ENCODE results near the gene ANKFN1. TPM values are rescaled to one million over a fixed set of nuclear protein-coding genes. Genes with fewer than 3 reads are reported as not detected.

The ANKFN1 gene, protein sequence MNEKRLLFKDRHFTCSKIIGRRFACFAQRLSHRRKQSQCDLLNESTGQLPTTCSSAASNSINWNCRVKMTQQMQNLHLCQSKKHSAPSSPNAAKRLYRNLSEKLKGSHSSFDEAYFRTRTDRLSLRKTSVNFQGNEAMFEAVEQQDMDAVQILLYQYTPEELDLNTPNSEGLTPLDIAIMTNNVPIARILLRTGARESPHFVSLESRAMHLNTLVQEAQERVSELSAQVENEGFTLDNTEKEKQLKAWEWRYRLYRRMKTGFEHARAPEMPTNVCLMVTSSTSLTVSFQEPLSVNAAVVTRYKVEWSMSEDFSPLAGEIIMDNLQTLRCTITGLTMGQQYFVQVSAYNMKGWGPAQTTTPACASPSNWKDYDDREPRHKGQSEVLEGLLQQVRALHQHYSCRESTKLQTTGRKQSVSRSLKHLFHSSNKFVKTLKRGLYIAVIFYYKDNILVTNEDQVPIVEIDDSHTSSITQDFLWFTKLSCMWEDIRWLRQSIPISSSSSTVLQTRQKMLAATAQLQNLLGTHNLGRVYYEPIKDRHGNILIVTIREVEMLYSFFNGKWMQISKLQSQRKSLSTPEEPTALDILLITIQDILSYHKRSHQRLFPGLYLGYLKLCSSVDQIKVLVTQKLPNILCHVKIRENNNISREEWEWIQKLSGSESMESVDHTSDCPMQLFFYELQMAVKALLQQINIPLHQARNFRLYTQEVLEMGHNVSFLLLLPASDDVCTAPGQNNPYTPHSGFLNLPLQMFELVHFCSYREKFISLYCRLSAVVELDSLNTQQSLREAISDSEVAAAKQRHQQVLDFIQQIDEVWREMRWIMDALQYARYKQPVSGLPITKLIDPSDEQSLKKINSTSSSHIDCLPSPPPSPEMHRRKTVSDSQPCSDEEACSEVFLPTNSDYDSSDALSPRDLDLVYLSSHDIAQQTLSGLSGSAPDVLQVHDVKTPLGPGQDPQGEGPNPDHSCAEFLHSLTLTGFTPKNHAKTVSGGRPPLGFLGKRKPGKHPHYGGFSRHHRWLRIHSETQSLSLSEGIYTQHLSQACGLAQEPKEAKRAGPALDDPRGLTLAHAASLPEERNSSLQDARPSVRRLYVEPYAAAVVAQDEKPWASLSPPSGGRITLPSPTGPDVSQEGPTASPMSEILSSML
- total RNA-seq (2014; rRNA removed; shearing (Covaris generic); ENCODE audit: low replicate concordance): 0.10 and 0.46 TPM in 2 replicates

DNA sequence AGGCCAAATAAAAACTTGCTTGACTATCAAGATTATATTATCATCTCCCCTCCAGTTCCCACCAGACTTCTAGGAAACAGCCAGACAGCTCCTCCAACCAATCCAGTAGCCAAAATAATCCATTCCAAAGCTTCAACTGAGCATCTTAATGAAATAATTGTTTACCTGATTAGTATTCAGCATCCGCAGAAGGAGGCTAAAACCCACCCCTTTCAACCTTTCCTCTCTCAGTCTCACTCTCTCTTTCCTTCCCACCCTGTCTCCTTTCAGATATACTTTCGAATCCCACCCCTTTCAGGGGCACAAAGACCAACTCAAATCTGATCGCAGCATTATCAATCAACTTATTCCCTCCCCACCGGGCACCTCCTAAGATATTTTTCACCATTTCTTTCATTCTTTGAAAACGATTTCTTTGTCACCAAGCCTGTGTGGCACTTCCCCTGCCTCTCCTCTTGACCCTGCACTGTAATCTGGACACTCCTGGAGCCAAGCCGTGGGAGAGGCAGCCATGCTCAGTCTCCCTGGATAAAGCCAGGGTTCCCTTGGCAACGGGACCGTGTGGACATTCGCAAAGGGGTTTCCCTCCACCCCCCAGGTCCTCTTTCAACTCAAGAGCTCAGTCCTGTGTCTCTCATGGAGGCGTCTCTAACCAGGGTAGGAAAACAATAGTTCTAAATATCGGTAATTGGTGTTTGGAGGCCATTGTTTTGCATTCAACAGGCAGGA lies at the start of gene ANKFN1:
Gene ANKFN1, plus strand, starts transcription at position 602 of the 729 bp plus-strand sequence. CDS start 59,193 bp downstream, outside the sequence.
- in situ Hi-C loops (cut with HindIII; ENCODE audit: low pct_unique_long_range_greater_than_20kb, low sequenced_read_pairs): no loop called here
- no peak for DNase-seq (ENCODE audit: low read depth)

DNA sequence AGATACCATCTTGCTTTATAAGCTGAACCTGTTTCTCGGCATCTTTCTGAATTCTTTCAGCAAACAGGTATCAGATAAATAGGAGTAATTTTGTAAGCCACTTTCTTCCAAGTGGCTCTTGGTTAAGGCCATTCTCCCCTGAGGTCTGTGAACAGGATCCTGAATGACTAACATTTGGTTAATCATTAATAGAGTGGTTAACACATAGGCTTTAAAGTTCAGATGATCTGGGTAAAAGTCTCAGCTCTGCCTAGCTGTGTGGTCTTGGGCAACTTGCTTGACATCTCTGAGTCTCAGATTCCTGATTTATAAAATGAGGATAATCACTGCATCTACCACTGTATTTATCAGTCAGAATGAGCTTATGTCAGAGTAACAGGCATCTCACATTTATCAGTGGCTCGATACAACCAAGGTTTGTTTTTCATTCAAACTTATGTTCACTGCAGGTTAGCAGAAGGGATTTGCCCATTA lies 44.4 kb upstream of the ANKFN1 start:
- in situ Hi-C loops (cut with HindIII; ENCODE audit: low pct_unique_long_range_greater_than_20kb, low sequenced_read_pairs): no loop called here
- peak; percentile 47 for DNase-seq (ENCODE audit: low read depth)

DNA sequence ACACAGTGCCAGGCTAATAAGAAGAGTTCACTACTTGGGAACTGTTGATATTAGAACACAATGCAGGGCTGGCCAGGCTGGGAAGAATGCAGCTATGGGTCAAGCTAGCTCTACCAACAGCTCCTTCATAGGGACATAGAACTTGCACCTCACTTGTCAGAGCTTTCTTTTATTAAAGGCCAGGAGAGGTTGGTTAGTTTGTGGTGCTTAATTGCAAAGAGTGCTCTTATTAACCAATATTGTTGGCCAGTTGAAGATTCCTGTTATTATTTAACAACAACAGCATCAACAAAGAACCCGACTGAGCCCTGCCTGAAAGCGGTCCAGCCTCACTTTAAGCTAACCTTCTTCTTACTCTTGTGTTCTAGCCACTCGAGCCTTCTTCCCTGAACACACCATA lies 43.4 kb upstream of the ANKFN1 start:
- in situ Hi-C loops (cut with HindIII; ENCODE audit: low pct_unique_long_range_greater_than_20kb, low sequenced_read_pairs): no loop called here
- no peak for DNase-seq (ENCODE audit: low read depth)

DNA sequence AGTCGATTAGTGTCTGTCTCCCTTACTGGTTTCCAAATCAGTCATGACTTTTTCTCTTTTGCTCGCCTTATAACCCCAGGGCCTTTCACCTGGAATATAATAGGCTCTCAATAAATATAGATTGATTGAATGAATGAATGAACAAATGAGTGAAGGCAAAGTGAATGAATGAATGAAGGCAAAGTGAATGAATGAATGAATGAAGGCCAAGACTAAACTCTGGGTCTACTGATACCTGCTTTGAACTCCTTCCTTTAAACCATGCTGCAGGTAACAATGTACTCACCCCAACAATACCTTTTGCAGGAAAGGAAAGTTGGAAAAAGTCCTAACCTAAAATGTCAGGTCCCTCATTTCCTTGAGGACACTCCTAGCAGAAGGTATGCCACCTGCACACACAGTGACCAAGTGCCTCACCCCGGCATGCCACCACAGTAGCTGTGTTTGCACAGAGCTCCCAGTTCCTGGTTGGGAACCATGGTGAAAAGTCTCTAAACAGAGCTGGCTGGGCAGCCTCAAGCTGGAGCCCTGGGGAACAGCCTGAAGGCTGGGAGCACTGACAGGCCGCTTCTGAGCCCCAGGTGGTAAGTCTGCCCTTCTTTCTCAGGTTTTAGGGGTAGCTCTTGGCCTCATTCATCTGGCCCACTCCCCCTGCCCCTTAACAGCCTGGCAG lies 42.7 kb upstream of the ANKFN1 start:
- in situ Hi-C loops (cut with HindIII; ENCODE audit: low pct_unique_long_range_greater_than_20kb, low sequenced_read_pairs): no loop called here

DNA sequence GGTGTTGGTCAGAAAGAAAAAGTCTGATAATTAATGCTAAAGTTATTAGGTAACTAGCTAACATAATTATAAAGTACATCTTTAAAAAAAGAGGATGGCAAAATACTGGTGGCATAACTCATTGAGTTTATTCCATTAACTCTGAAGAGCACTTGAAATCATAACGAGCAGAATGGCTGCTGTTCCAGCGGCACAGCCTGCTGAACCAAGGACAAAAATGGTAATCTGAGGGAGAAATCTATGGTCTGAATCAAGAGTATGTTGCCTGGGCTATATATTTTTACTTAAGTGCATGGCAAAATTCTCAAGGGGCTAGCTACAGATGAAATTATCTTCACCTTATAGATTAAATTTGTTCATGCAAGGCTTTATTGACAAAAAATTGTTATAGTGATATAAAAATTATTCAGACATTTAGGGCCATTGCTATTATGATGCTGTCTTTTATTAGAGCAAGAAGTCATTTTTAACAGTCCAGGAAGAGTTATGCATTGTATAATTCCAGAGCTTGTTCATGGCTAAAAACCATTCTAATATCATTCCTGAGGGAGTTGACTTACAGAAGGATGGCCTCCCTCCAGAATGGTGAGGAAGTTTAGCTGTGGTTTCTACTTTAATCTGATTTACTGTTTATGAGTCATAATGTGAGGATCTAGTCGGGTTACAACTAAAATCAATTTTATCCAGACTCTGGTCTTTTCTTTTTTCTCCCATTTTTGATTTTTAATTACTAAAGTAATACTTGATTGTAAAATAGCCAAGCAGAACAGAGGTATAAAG lies 41.4 kb upstream of the ANKFN1 start:
- DNase-seq (ENCODE audit: low read depth): no peak
- in situ Hi-C loops (cut with HindIII; ENCODE audit: low pct_unique_long_range_greater_than_20kb, low sequenced_read_pairs): no loop called here

More for the DNA sequence above, 42.7 kb upstream of the ANKFN1 start:
- DNase-seq (ENCODE audit: low read depth): no peak

DNA sequence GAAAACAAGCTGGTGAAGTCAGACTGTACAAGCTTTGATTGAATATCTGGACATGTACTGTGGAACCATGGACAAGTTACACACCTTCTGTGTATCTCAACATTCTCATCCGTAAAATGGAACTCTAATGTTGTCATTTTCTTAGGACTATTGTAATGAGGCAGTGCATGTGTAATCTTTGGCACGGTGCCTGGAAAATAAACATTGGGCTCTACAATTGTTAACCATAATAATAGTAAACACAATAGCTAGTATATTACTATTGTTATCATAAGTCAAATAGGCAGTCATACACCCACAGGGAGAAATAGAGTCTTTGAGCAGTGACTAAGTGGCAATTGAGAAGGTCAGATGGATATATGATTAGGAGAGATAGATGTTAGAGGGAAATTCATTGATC lies 39.8 kb upstream of the ANKFN1 start:
- no peak for DNase-seq (ENCODE audit: low read depth)
- in situ Hi-C loops (cut with HindIII; ENCODE audit: low pct_unique_long_range_greater_than_20kb, low sequenced_read_pairs): no loop called here

DNA sequence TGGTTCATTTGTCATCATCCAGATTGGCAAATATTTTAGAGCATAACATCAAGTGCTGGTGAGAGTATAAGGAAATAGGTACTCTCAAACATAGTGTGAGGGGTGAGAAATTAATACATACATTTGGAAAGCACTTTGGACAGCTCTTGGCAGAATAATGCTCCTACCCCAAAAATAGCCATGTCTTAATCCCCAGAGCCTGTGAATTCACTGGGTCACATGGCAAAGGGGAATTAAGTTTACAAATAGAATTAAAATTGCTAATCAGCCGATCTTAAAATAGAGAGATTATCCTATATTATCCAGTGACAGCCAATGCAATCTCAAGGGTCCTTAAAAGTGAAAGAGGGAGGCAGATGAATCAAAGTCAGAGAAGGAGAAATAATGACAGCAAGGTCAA lies 38.8 kb upstream of the ANKFN1 start:
- in situ Hi-C loops (cut with HindIII; ENCODE audit: low pct_unique_long_range_greater_than_20kb, low sequenced_read_pairs): no loop called here

DNA sequence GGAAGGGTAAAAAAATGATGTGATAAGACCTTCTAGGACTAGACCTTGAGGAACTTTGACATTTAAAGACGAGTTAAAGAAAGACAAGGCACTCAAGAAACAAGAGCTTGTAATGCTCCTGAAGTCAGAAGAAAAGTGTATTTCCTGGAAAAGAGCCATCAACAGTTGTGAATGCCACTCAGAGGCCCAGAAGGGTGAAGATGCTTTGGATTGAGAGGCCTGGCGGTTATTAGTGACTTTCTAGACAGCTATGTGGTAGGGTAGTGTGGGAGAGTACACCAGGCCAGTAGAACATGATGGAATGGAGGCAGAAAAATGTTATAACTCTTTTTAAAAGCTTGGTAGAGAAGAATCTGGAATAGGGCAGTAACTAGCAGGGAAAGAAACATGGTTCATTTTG lies 34.1 kb upstream of the ANKFN1 start:
- in situ Hi-C loops (cut with HindIII; ENCODE audit: low pct_unique_long_range_greater_than_20kb, low sequenced_read_pairs): no loop called here
- DNase-seq (ENCODE audit: low read depth): no peak

More for the DNA sequence above, 38.8 kb upstream of the ANKFN1 start:
- DNase-seq (ENCODE audit: low read depth): no peak

DNA sequence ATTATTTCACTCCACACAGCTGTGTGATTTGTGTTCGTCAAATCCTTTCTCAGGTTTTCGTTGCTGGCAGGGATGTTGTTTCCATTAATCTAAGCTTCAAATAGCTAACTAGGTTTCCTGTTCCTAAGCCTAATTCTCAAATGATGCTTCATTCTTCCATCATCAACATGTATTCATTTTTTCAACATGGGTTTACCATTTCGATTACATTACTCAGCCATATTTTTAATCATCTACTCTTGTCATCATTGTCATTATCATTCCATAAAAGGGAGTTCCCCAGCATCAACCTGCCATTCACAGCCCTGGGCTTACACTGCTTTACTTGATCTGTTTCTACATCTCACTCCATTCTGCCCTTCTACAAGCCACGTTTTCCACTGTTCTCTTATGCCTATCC lies 33.3 kb upstream of the ANKFN1 start:
- no peak for DNase-seq (ENCODE audit: low read depth)
- in situ Hi-C loops (cut with HindIII; ENCODE audit: low pct_unique_long_range_greater_than_20kb, low sequenced_read_pairs): no loop called here

DNA sequence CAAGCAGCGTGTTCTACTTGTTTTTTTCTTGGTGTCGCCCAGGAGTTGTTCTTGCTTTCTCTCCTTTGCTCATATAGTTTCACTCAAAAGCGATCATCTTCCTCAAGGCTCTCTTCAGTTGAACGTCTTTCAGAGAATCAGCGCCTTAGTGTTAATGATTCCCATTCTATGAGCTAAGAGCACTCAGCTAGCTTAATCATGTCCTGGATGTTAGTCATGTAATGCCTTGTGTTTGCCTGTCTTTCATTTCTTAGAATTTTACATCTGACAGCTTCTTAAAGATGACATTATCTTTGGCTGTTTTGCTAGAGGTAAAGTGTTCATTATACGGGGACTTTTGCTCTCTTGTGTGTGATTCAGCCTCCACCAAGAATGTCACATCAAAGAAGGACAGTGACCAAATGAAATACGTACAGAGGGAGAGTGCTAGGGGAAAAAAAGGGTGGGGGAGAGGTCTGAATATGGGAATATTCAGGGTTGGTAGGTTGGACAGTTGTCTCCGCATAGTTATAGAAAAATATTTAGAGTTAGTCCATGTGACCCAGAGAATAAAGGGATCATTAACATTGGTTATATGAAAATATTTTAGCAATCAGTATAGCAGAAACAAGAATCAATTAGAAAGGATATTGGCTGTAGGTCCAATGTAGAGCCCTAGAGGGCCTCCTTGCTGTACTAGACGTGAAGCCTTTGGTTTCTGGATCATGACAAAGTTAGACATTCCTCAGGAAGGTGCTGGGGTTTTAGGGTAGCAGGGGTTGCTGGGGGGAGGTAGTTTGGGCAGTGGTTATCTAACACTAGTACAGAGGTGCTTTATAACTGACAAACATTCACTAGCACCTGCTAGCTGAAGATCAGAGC lies 31.9 kb upstream of the ANKFN1 start:
- DNase-seq (ENCODE audit: low read depth): no peak
- in situ Hi-C loops (cut with HindIII; ENCODE audit: low pct_unique_long_range_greater_than_20kb, low sequenced_read_pairs): no loop called here

DNA sequence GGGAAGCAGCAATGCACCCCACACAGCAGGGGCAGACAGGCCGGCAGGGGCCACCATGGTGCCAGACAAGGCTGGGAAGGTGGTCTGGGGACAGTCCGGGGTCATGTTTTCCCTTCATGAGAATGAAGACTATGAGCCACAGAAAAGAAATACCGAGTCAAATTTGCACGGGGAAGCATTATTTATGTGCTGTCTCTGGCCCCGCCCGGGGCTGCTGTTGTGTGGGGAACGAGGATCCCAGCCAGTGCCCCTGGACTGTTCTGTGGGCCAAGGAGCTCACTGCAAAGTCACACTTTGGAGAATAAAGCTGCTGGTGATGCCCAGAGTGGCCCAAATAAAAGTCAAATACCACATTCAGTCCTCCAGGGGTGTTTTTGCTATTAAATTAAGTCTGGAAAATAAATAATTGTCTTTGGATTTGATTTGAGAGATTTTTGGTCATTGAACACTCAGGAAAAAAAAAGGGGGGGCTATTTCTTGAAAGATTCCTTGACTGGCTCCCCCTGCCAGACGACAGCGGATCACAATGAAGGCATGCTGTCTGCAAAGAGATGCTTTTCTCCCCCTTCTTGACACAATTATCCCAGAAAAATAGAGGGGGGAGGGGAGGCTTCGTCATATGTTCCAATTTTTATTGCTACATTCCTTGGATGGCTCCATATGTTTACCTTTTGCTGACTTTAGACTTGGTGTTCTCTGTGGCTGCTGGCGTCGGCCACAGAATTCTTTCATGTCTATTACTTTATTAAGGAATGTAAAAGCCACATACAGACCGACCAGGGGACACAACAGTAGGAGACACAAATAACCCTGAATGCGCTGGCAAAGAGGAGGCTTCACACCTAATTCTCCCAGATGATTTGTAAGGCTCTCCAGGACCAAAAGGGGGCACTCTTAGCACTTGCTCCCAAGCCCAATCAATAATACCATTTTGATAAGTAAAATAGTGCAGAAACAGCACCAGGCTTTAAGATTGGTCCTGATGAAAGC lies 27.1 kb upstream of the ANKFN1 start:
- DNase-seq (ENCODE audit: low read depth): no peak
- in situ Hi-C loops (cut with HindIII; ENCODE audit: low pct_unique_long_range_greater_than_20kb, low sequenced_read_pairs): no loop called here

DNA sequence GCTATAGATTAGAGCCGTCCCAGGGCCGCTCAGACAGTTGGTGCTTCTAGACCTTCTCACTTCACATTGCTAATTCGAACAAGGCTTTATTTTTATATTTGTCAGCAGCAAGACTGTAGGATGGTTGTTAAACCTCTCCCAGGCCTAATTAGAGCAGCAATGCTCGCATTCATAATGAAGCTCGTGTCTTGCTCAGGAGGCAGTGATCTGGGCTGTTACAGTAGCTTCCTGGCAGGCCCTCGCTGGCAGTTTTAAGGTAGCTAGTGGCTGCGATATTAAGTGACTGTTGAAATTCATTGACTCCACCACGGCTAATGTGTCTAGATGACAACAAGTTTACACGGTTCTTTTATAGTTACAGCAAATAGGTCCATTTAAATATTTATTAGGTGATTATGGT lies 23.2 kb upstream of the ANKFN1 start:
- in situ Hi-C loops (cut with HindIII; ENCODE audit: low pct_unique_long_range_greater_than_20kb, low sequenced_read_pairs): no loop called here
- DNase-seq (ENCODE audit: low read depth): no peak

DNA sequence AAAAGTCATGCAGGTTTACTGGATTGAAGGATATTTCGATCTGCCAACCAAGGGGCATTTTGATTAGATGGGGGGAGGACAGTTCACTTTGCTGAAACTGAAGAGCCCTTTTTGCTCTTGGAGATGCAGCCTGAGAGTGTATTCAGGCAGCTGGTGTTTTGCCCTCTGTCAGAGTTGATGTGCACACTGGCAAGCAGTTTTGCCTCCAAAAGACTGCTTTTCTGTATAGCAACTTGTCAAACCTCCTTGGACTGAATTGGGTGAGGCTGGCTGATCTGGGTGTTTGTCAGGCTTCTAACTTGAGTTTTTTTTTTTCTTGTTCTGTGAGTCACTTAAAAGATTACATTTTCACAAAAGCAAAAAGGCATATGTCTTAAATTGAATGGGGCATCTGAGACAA lies 22.6 kb upstream of the ANKFN1 start:
- in situ Hi-C loops (cut with HindIII; ENCODE audit: low pct_unique_long_range_greater_than_20kb, low sequenced_read_pairs): no loop called here
- DNase-seq (ENCODE audit: low read depth): no peak

DNA sequence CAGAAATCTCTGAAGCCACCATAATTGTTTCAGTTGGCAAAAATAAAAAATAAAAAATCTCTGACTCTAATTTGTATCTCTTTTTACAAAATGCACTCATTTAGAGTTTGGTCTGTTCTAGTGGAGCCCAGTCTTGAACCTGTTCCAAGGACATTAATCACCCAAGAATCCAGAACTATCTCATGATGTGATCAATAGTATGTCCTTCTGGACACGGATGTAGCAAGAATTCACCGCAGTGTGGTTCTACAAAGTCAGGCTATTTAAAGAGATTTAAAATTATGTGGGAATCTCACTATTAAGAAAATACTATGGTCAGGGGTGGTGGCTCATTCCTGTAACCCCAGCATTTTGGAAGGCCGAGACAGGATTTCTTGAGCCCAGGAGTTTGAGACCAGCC lies 21.8 kb upstream of the ANKFN1 start:
- in situ Hi-C loops (cut with HindIII; ENCODE audit: low pct_unique_long_range_greater_than_20kb, low sequenced_read_pairs): no loop called here
- no peak for DNase-seq (ENCODE audit: low read depth)

DNA sequence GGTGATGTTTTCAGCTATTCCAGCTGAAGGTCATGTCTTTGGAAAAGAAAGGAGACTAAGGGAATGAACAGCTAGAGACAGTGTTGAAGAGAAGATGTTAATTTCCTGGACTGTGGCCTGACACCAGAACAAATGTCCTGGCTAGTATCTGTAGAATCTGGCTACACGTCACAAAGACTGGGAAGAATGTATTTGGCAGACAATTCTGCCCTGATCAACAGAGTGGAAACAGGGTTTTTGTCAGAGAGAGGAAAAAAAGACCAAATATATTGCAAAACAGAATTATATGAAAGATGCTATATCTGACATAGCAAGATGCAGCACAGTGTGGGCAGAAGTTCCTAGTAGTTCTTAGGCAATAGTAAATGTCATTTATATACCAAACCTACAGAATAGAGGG lies 17.0 kb upstream of the ANKFN1 start:
- in situ Hi-C loops (cut with HindIII; ENCODE audit: low pct_unique_long_range_greater_than_20kb, low sequenced_read_pairs): no loop called here
- no peak for DNase-seq (ENCODE audit: low read depth)

Measured in Caki2 (cell line).